Measurements from ENCODE around the gene PARP16. TPM values are rescaled to one million over a fixed set of nuclear protein-coding genes. Genes with fewer than 3 reads are reported as not detected.
A peak's percentile ranks its signal among the peaks of the same experiment; 100 is the strongest.

The PARP16 gene
- total and polyA plus RNA-seq, 11 donors, result 2.7 to 7.0 (median 4.8) TPM

DNA sequence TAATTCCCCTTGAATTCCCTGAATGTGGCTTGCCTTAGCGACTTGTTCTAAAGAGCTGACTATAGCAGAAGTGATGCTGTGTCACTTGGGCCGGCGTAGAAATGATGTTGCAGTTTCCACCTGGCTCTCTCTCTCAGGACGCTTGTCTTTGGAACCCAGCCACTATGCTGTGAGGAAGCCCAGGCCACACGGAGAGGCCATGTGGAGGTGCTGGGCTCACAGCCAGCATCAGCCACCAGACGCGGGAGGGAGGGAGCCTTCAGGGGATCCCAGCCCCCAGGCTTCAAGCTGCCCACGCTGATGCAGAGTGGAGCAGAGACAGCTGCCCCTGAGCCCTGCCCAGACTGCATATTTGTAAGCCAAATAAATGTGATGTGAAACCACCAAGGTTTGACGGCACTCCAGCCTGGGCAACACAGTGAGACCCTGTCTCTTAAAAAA, 36.4 kb upstream of the PARP16 start:
- peak; percentile 77 to 90 (median 84) for ATAC-seq
- H3K27ac ChIP-seq, result no peak overlapping the region

DNA sequence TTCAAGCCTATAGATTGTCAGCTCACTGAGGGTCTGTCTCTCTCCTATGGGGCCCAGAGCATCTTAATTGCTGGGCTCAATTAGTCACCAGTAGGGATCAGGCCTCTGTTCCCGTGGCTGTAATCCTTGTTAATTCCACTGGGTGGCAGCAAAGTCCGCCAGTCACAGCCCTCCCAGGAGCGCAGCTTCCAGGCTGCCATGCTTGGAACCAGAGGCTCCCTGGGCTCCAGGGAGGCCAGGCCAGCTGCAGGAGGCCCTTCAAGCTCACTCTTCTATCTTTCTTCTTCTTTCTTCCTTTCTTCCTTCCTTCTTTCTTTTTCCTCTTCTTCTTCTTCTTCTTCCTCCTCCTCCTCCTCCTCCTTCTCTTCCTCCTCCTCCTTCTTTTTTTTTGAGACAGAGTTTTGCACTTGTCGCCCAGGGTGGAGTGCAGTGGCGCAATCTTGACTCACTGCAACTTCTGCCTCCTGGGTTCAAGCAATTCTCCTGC, 32.2 kb upstream of the PARP16 start:
- Histone ChIP-seq H3K4me1 (peaks cover 0 to 8% (median 0%) of the 10 kb centered on the region in 12 donors), H3K27me3 (no peaks in the 10 kb centered on the region), H3K36me3 (no peaks in the 10 kb centered on the region), H3K27ac (no peak overlapping the region), H3K4me3 (no peak overlapping the region), H3K9me3 (no peaks in the 10 kb centered on the region)
- no peak for TF ChIP-seq POLR2A (IDR thresholded peaks at IDR 0.05)
- TF ChIP-seq, protein P1, sequence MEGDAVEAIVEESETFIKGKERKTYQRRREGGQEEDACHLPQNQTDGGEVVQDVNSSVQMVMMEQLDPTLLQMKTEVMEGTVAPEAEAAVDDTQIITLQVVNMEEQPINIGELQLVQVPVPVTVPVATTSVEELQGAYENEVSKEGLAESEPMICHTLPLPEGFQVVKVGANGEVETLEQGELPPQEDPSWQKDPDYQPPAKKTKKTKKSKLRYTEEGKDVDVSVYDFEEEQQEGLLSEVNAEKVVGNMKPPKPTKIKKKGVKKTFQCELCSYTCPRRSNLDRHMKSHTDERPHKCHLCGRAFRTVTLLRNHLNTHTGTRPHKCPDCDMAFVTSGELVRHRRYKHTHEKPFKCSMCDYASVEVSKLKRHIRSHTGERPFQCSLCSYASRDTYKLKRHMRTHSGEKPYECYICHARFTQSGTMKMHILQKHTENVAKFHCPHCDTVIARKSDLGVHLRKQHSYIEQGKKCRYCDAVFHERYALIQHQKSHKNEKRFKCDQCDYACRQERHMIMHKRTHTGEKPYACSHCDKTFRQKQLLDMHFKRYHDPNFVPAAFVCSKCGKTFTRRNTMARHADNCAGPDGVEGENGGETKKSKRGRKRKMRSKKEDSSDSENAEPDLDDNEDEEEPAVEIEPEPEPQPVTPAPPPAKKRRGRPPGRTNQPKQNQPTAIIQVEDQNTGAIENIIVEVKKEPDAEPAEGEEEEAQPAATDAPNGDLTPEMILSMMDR (IDR thresholded peaks at IDR 0.05), result peak; percentile 89 to 96 (median 92)
- intact Hi-C loops (cut with DNase I), result loop anchor here (1.0 to 5.0 kb wide), 4 partner anchors 66 to 83 kb away; no protein-coding TSS in a partner anchor
- ATAC-seq (peak; percentile 79 to 91 (median 90)), DNase-seq (peak; percentile 74 to 83 (median 77))
- WGBS, 4 donors, result 37 to 38% (median 38%) methylated on average over 5 of the region's 5 CpGs

More for the DNA sequence above, 36.4 kb upstream of the PARP16 start:
- Histone ChIP-seq H3K4me3 (no peak overlapping the region), H3K4me1 (peaks cover 0 to 13% (median 3%) of the 10 kb centered on the region in 12 donors), H3K9me3 (no peaks in the 10 kb centered on the region), H3K36me3 (no peaks in the 10 kb centered on the region), H3K27me3 (no peaks in the 10 kb centered on the region)
- peak in 4 of 5 donors; percentile 75 to 86 (median 78) for DNase-seq
- WGBS, 4 donors, result 2 to 4% (median 4%) methylated on average over 8 to 9 of the region's 9 CpGs
- TF ChIP-seq, protein P1 (IDR thresholded peaks at IDR 0.05), result no peak
- no peak for TF ChIP-seq POLR2A (IDR thresholded peaks at IDR 0.05)
- intact Hi-C loops (cut with DNase I), result loop anchor here in 1 of 10 donors (1.0 kb wide), 1 partner anchor 62 kb away; no protein-coding TSS in a partner anchor

DNA sequence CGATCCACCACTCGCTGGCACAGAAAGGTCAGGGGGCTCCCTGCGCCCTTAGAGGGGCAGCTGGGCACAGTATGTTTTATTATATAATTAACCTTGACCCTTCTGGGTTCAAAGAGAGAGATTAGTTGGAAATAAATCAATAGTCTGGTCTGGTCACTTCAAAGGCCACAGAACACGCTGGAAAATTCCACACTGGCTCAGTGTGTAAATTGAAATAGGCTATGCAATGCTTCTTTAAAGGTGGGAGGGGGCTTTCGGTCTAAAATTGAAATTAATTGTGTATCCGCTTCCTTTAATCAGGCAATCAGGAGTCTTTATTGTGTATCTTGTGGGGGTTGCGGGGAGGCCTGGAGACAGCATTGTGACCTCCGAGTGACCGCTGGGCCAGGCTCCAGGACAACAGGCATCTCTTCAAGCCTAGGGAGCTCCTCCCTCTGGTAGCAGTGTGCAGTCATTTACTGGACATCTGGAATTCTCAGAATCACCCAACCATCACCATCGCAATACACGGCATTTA, 25.8 kb upstream of the PARP16 start:
- peak in 4 of 5 donors; percentile 48 to 76 (median 54) for DNase-seq
- intact Hi-C loops (cut with DNase I), result no loop called here
- H3K36me3 ChIP-seq, result no peaks in the 10 kb centered on the region

DNA sequence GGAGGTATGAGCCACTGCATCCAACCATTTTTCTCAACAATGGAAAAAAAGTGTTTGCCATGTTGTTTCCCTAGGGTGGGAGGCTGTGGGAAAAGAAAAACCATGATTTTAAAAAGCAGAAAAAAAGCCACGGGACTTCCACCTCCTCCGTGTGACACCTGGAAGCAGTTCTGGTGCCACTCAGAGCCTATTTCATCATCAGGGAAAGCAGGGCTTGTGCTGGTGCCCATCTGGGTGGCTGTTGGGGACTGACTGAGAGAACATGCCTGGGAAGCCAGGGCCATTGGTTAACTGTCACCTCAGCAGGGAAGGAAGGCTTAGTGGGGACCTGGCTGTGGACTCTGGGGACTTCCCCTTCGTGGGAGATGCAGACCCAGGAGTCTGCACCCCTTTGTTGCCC, 25.1 kb upstream of the PARP16 start:
- no peaks in the 10 kb centered on the region for H3K27me3 ChIP-seq
- WGBS, 4 donors, result 54 to 73% (median 62%) methylated on average over 2 to 3 of the region's 3 CpGs
- ATAC-seq (no peak), DNase-seq (no peak)
- H3K27ac ChIP-seq, result peak overlapping the region in 1 of 12 donors; percentile 22
- no peaks in the 10 kb centered on the region for H3K36me3 ChIP-seq
- TF ChIP-seq, protein P1 (IDR thresholded peaks at IDR 0.05), result no peak
- TF ChIP-seq POLR2A (IDR thresholded peaks at IDR 0.05), result no peak
- intact Hi-C loops (cut with DNase I), result no loop called here
- peaks cover 0 to 13% (median 5%) of the 10 kb centered on the region in 12 donors for H3K4me1 ChIP-seq
- H3K9me3 ChIP-seq, result no peaks in the 10 kb centered on the region
- H3K4me3 ChIP-seq, result no peak overlapping the region

More for the DNA sequence above, 25.8 kb upstream of the PARP16 start:
- Histone ChIP-seq H3K4me3 (no peak overlapping the region), H3K4me1 (peaks cover 0 to 13% (median 5%) of the 10 kb centered on the region in 12 donors), H3K9me3 (no peaks in the 10 kb centered on the region), H3K27me3 (no peaks in the 10 kb centered on the region), H3K27ac (peak overlapping the region in 1 of 12 donors; percentile 22)
- TF ChIP-seq POLR2A (IDR thresholded peaks at IDR 0.05), result no peak
- TF ChIP-seq, protein P1 (IDR thresholded peaks at IDR 0.05), result no peak
- WGBS, 4 donors, result 44 to 65% (median 53%) methylated on average over 11 of the region's 11 CpGs
- peak; percentile 43 to 80 (median 64) for ATAC-seq
